OCI-LY7 (cell line): ENCODE data around the gene BBX. TPM values are rescaled to one million over a fixed set of nuclear protein-coding genes. Genes with fewer than 3 reads are reported as not detected.

ENCODE experiments used
- BruUV-seq: library from RNA; stranded (reverse); fragments of 400-500 nt; replicated peaks from 2 replicates; lab custom pipeline; 2021; lab: Mats Ljungman, UMichigan
- CTCF ChIA-PET: fragments of 300-600 bp; sonication (Branson Sonifier 250); formaldehyde crosslinking; loops from one replicate; lab custom pipeline; 2022; ENCODE audit warnings: antibody characterized with exemption; ENCODE audit not compliant: unreplicated experiment; lab: Charles Lee
- POLR2A ChIA-PET: fragments of 300-600 bp; sonication (Branson Sonifier 250); formaldehyde crosslinking; loops from one replicate; lab custom pipeline; 2022; ENCODE audit warnings: antibody characterized with exemption; lab: Charles Lee
- DNase-seq: peaks from one replicate; pipeline ENCODE4 v3.0.0-alpha.2; 2015; ENCODE audit warnings: low spot score
- H2AFZ ChIP-seq: fragments of 200-600 bp; sonication (generic), shearing (Covaris generic); 2 replicates; pipeline ENCODE4 v1.6.1; 2014; ENCODE audit warnings: mild to moderate bottlenecking, antibody characterized with exemption, low read length, moderate library complexity
- H3K27ac ChIP-seq: fragments of 200-600 bp; sonication (generic); 2 replicates; pipeline ENCODE4 v1.5.1; 2014; ENCODE audit warnings: mixed run types, low read depth, mild to moderate bottlenecking, moderate library complexity, low read length, inconsistent platforms; ENCODE audit not compliant: poor library complexity, severe bottlenecking
- H3K36me3 ChIP-seq: fragments of 200-600 bp; sonication (generic); 2 replicates; pipeline ENCODE4 v1.6.1; 2014; ENCODE audit warnings: mild to moderate bottlenecking, antibody characterized with exemption, low read length, moderate library complexity, mixed read lengths; ENCODE audit not compliant: insufficient read depth
- H3K4me1 ChIP-seq: fragments of 200-600 bp; sonication (generic); 2 replicates; pipeline ENCODE4 v1.5.1; 2014; ENCODE audit warnings: mild to moderate bottlenecking, low read length; ENCODE audit not compliant: insufficient read depth, poor library complexity, severe bottlenecking
- H3K4me2 ChIP-seq: fragments of 200-600 bp; sonication (generic); 2 replicates; pipeline ENCODE4 v1.6.1; 2014; ENCODE audit warnings: mild to moderate bottlenecking, low read length
- H3K4me3 ChIP-seq: fragments of 200-600 bp; sonication (generic); 2 replicates; pipeline ENCODE4 v1.5.1; 2014; ENCODE audit warnings: mild to moderate bottlenecking, low read depth, low read length; ENCODE audit not compliant: poor library complexity, severe bottlenecking
- H3K79me2 ChIP-seq: fragments of 200-600 bp; sonication (generic); 2 replicates; pipeline ENCODE4 v1.6.1; 2016; ENCODE audit warnings: low read depth, mild to moderate bottlenecking, low read length, moderate library complexity, mixed read lengths; ENCODE audit not compliant: insufficient read depth
- H3K9me2 ChIP-seq: fragments of 200-600 bp; sonication (generic); 2 replicates; pipeline ENCODE4 v1.6.1; 2016; ENCODE audit warnings: mild to moderate bottlenecking, low read length, mixed read lengths; ENCODE audit not compliant: insufficient read depth
- H3K9me3 ChIP-seq: fragments of 200-600 bp; sonication (generic); 2 replicates; pipeline ENCODE4 v1.6.1; 2014; ENCODE audit warnings: mild to moderate bottlenecking, mixed run types, low read length, mixed read lengths
- H4K20me1 ChIP-seq: fragments of 200-600 bp; sonication (generic); 2 replicates; pipeline ENCODE4 v1.6.1; 2014; ENCODE audit warnings: mild to moderate bottlenecking, antibody characterized with exemption, low read length, moderate library complexity, mixed read lengths; ENCODE audit not compliant: insufficient read depth
- CTCF ChIP-seq: fragments of 200-600 bp; sonication (generic); conservative IDR thresholded peaks from 2 replicates; pipeline ENCODE4 v1.5.1; 2014; ENCODE audit warnings: mild to moderate bottlenecking, antibody characterized with exemption, low read length, moderate library complexity, mixed read lengths
- EZH2phosphoT487 ChIP-seq: fragments of 200-600 bp; sonication (generic); IDR thresholded peaks from 2 replicates; pipeline ENCODE4 v1.6.1; 2018; ENCODE audit warnings: low read depth, borderline replicate concordance, mild to moderate bottlenecking, mixed run types, antibody characterized with exemption, low read length, moderate library complexity, mixed read lengths
- intact Hi-C: fragments of 100-400 bp; cut with micrococcal nuclease; formaldehyde crosslinking; loops from one replicate; pipeline ENCODE4 v1.10.0; 2022; ENCODE audit not compliant: unreplicated experiment
- total RNA-seq, 2 experiments: library from RNA; depleted of rRNA in 1 of 2; stranded (reverse); fragments of >200 nt in 1 of 2; shearing (Covaris generic) in 1 of 2; gene quantifications; 2 replicates each; pipeline ENCODE4 v1.2.3, GENCODE V29; 2014 to 2022

The BBX gene
- total RNA-seq, 2 experiments from 2014 or later, result 27.0 to 49.8 TPM

- Histone ChIP-seq H3K9me3 (no peaks in the 10 kb centered on the region), H4K20me1 (peaks cover 6% of the 10 kb centered on the region; the same call in 1 of the 2 replicates), H3K4me3 (no peak overlapping the region), H3K4me1 (no peaks in the 10 kb centered on the region), H3K27ac (no peak overlapping the region), H2AFZ (no peak overlapping the region), H3K36me3 (peaks cover 5% of the 10 kb centered on the region; the same call in 1 of the 2 replicates), H3K79me2 (no peaks in the 10 kb centered on the region), H3K9me2 (no peaks in the 10 kb centered on the region), H3K4me2 (no peak overlapping the region)
- CTCF ChIA-PET, result no interaction called here
- TF ChIP-seq CTCF (no peak), EZH2phosphoT487 (no peak)
- intact Hi-C loops, result loop anchor here (10.0 kb wide), 1 partner anchor 182 kb away; no protein-coding TSS in a partner anchor
- DNase-seq, result no peak
- POLR2A ChIA-PET, result interaction anchor here (1.0 kb wide), 1 partner anchor 86 kb away, joined by 3 read pairs; no protein-coding TSS in a partner anchor
- no TSS peak for BruUV-seq
Observed at GRCh38 chr3:107756649-107757048, 233.9 kb downstream of the BBX start.

DNA sequence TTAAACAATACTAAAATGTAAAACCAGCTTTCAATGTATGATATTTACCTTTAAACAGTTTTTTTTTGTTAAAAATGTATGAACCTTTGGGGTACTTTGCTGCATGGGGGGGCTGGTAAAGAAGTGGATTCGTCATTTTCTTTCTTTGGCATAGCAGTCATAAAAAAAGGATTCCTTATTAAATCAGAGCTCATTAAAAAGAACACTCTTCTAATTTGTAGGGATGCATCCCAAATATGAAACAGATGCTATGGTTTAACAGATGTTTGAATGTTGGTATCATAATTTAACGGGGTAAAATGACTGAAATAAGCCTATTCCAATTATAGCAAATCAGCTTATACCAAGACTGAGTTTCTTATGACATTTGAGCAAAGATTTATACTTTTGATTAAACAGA lies 234.4 kb downstream of the BBX start:
- no peaks in the 10 kb centered on the region for H3K4me1 ChIP-seq
- no peaks in the 10 kb centered on the region for H3K9me2 ChIP-seq
- DNase-seq, result no peak
- BruUV-seq, result no TSS peak
- H3K9me3 ChIP-seq, result no peaks in the 10 kb centered on the region
- H2AFZ ChIP-seq, result no peak overlapping the region
- ChIA-PET CTCF (no interaction called here), POLR2A (interaction anchor here (0.7 to 1.0 kb wide), 2 partner anchors 17 to 86 kb away, joined by 3 to 4 read pairs; no protein-coding TSS in a partner anchor)
- H3K79me2 ChIP-seq, result no peaks in the 10 kb centered on the region
- H3K4me3 ChIP-seq, result no peak overlapping the region
- intact Hi-C loops, result loop anchor here (10.0 kb wide), 1 partner anchor 182 kb away; no protein-coding TSS in a partner anchor
- TF ChIP-seq EZH2phosphoT487 (no peak), CTCF (no peak)
- H3K27ac ChIP-seq, result no peak overlapping the region
- H3K36me3 ChIP-seq, result peaks cover 5% of the 10 kb centered on the region; the same call in 1 of the 2 replicates
- no peak overlapping the region for H3K4me2 ChIP-seq
- peaks cover 4% of the 10 kb centered on the region; the same call in 1 of the 2 replicates for H4K20me1 ChIP-seq

DNA sequence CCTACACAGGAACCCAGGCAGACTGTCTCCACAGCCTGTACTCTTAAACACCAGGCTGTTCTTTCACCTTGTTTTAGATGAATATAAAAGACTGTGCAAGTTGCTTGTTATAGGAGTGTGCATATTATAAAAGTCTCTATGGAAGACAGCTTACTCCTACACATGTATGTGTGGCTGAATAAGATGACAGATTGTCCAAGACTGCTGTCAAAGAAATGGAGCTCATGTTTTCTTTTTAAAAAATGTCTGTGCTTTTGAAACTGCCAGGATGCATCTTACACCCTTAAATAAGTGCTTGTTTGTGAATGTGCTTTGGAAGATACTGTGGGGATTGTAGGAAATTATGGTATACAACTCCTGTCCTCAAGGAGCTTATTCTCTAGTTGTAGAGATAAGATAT lies 237.4 kb downstream of the BBX start:
- intact Hi-C loops, result no loop called here
- TF ChIP-seq EZH2phosphoT487 (no peak), CTCF (no peak)
- no peak overlapping the region for H3K27ac ChIP-seq
- no peak overlapping the region for H3K4me3 ChIP-seq
- 0 out of 2 replicates have a peak, but pooled peaks cover 6% of the 10 kb centered on the region for H3K36me3 ChIP-seq
- ChIA-PET CTCF (interaction anchor here (0.8 to 1.0 kb wide), 2 partner anchors 44 to 52 kb away, joined by 3 read pairs; no protein-coding TSS in a partner anchor), POLR2A (interaction anchor here (0.6 kb wide), 1 partner anchor 253 kb away, joined by 3 read pairs; no protein-coding TSS in a partner anchor)
- no peaks in the 10 kb centered on the region for H3K9me3 ChIP-seq
- no peaks in the 10 kb centered on the region for H3K9me2 ChIP-seq
- no peak overlapping the region for H3K4me2 ChIP-seq
- H3K79me2 ChIP-seq, result no peaks in the 10 kb centered on the region
- H3K4me1 ChIP-seq, result no peaks in the 10 kb centered on the region
- no peak overlapping the region for H2AFZ ChIP-seq
- DNase-seq, result no peak
- BruUV-seq, result no TSS peak
- H4K20me1 ChIP-seq, result no peaks in the 10 kb centered on the region
